Mucosa of stomach (tissue), 1 donor: ENCODE measurements around the gene TTLL10.

Source experiments
- H3K27me3 ChIP-seq: one replicate; pipeline ENCODE4 v1.7.0; 2013; ENCODE audit warnings: mild to moderate bottlenecking, low read length; ENCODE audit not compliant: control insufficient read depth, insufficient read depth
- H3K36me3 ChIP-seq: one replicate; pipeline ENCODE4 v1.7.0; 2013; ENCODE audit warnings: low read length; ENCODE audit not compliant: control insufficient read depth, insufficient read depth
- H3K4me1 ChIP-seq: one replicate; pipeline ENCODE4 v1.7.0; 2013; ENCODE audit warnings: mild to moderate bottlenecking, low read length; ENCODE audit not compliant: control insufficient read depth, insufficient read depth
- H3K4me3 ChIP-seq: one replicate; pipeline ENCODE4 v1.7.0; 2013; ENCODE audit warnings: low read length
- H3K9ac ChIP-seq: one replicate; pipeline ENCODE4 v1.7.0; 2013; ENCODE audit warnings: mild to moderate bottlenecking, low read length, moderate library complexity
- H3K9me3 ChIP-seq: one replicate; pipeline ENCODE4 v1.7.0; 2013; ENCODE audit warnings: mild to moderate bottlenecking, low read length, moderate library complexity; ENCODE audit not compliant: control insufficient read depth
- donor health status: Pancreatic carcinoma.

The TTLL10 gene

GRCh38 chr1:1196431-1197187, 22.9 kb downstream of the TTLL10 start:
- no peak overlapping the region for H3K9ac ChIP-seq
- no peaks in the 10 kb centered on the region for H3K4me1 ChIP-seq
- peaks cover 23% of the 10 kb centered on the region for H3K27me3 ChIP-seq
- H3K4me3 ChIP-seq = no peak overlapping the region
- H3K9me3 ChIP-seq = no peaks in the 10 kb centered on the region
- no peaks in the 10 kb centered on the region for H3K36me3 ChIP-seq

GRCh38 chr1:1197188-1197500, 23.5 kb downstream of the TTLL10 start:
- no peaks in the 10 kb centered on the region for H3K9me3 ChIP-seq
- no peak overlapping the region for H3K9ac ChIP-seq
- no peak overlapping the region for H3K4me3 ChIP-seq
- no peaks in the 10 kb centered on the region for H3K4me1 ChIP-seq
- H3K36me3 ChIP-seq = no peaks in the 10 kb centered on the region
- peaks cover 23% of the 10 kb centered on the region for H3K27me3 ChIP-seq

DNA sequence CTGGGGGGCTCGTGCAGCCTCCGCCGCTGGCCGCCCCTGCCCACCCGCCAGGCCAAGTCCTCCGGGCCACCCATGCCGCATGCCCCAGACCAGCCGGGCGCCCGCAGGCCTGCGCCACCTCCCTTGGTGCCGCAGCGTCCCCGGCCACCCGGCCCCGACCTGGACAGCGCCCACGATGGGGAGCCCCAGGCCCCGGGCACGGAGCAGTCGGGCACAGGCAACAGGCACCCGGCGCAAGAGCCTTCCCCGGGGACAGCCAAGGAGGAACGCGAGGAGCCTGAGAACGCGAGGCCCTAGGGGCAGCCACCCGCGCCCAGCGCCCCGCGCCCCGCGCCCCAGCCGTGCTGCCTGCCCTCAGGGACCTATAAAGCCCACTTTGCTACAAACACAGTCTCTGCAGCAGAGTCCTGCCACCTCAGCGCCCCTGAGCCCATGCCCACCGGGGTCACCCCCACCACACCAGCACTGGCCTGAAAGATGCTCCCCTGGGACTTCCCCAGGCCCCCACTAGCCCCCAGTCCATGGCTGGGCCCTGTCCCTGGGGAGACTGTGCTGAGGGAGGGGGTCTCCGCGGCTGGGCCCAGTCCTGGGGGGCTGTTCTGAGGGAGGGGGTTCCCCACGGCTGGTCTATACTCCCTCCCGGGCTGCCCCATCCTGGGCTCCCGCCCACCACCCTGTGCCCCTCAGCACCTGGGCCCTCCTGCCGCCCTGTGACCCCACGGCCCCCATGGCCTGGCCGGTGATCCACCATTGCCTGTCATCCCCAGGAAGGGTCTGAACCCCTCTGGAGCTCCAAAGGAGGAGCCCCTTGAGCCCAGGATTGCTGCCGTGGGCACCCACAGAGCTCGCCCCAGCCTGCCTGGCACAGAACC, 24.1 kb downstream of the TTLL10 start:
- no peaks in the 10 kb centered on the region for H3K9me3 ChIP-seq
- H3K4me1 ChIP-seq = no peaks in the 10 kb centered on the region
- H3K4me3 ChIP-seq = no peak overlapping the region
- H3K9ac ChIP-seq = no peak overlapping the region
- no peaks in the 10 kb centered on the region for H3K36me3 ChIP-seq
- H3K27me3 ChIP-seq = peaks cover 26% of the 10 kb centered on the region

DNA sequence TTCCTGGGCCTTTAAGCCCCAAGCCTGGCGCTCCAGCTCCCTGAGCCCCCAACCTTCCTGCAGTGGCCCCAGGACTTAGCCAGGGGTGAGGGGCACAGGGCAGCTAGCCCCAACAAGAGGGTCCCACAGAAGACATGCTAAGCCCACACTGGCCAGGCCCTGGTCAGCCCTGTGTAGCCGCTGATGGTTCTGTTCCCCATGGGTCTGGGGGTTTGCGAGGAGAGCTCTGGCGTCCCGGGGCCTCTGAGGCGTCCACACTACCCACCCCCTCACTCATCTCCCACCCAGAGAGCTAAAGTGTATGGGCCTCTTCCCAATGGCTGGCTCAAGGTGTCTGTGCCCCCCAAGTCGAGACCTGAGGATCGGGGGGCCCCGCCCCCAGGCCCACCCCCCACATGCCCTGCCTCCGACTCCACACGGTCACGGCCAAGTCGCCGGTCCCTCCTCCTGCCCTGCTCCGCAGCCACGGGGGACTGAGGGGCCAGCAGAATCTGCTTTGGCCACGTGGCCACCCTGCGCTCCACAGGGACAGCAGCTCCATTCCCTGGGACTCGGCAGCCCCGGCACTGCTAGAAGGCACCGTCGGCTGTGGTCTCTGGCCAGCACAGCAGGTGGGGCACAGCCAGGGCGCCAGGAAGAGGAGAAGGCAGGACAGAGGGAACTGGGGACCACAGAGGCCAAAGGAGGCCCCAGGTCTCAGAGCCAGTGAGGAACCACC, 24.9 kb downstream of the TTLL10 start:
- H3K36me3 ChIP-seq = no peaks in the 10 kb centered on the region
- no peak overlapping the region for H3K9ac ChIP-seq
- peaks cover 31% of the 10 kb centered on the region for H3K27me3 ChIP-seq
- H3K9me3 ChIP-seq = no peaks in the 10 kb centered on the region
- H3K4me1 ChIP-seq = no peaks in the 10 kb centered on the region
- H3K4me3 ChIP-seq = no peak overlapping the region

GRCh38 chr1:1199141-1199960, 25.7 kb downstream of the TTLL10 start:
- Histone ChIP-seq H3K36me3 (no peaks in the 10 kb centered on the region), H3K4me3 (no peak overlapping the region), H3K9ac (no peak overlapping the region), H3K27me3 (peaks cover 35% of the 10 kb centered on the region), H3K4me1 (no peaks in the 10 kb centered on the region), H3K9me3 (no peaks in the 10 kb centered on the region)

GRCh38 chr1:1199961-1200875, 26.5 kb downstream of the TTLL10 start:
- H3K27me3 ChIP-seq = peaks cover 43% of the 10 kb centered on the region
- no peak overlapping the region for H3K9ac ChIP-seq
- H3K4me3 ChIP-seq = no peak overlapping the region

GRCh38 chr1:1200876-1201810, 27.5 kb downstream of the TTLL10 start:
- H3K4me3 ChIP-seq = no peak overlapping the region
- H3K9me3 ChIP-seq = no peaks in the 10 kb centered on the region
- no peaks in the 10 kb centered on the region for H3K36me3 ChIP-seq
- H3K27me3 ChIP-seq = peaks cover 53% of the 10 kb centered on the region
- peaks cover 4% of the 10 kb centered on the region for H3K4me1 ChIP-seq
- H3K9ac ChIP-seq = no peak overlapping the region

More at GRCh38 chr1:1199961-1200875, 26.5 kb downstream of the TTLL10 start:
- no peaks in the 10 kb centered on the region for H3K4me1 ChIP-seq
- no peaks in the 10 kb centered on the region for H3K9me3 ChIP-seq
- H3K36me3 ChIP-seq = no peaks in the 10 kb centered on the region

DNA sequence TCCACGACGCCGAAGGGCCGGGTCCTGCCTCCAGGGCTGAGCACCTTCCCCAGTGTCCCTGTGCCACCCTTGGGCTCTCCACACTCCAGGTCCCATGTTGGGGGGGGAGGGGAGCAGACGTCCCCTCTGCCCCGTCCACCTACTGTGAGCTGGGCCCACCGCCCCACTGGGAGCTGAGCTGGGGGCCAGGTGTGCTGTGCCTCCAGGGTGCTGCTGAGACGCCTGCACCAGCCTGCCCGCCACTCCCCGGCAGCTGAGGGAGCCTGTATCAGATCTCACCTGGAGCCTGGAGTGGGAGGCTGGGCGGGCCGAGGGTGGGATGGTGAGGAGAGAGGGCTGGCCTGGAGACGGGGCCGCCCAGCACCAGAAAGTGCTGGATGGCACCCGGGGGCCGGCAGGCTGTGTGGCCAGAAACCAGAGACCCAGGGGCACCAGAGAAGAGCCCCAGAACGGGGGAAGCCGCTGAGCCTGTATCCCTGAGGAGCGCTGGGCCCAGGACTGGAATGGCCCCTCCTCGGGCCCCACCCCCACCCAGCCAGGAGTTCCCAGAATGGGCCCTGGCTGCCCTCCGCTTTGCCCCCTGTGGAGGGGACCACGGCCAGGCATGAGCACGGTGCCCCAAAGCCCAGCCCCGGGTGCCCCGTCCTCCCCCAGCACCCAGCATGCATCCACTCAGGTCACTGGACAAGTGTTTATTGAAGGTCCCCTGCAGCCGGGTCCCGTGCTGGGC, 29.3 kb downstream of the TTLL10 start:
- H3K9me3 ChIP-seq = no peaks in the 10 kb centered on the region
- H3K4me3 ChIP-seq = no peak overlapping the region
- no peaks in the 10 kb centered on the region for H3K36me3 ChIP-seq
- H3K9ac ChIP-seq = no peak overlapping the region
- peaks cover 9% of the 10 kb centered on the region for H3K4me1 ChIP-seq
- peaks cover 70% of the 10 kb centered on the region for H3K27me3 ChIP-seq

DNA sequence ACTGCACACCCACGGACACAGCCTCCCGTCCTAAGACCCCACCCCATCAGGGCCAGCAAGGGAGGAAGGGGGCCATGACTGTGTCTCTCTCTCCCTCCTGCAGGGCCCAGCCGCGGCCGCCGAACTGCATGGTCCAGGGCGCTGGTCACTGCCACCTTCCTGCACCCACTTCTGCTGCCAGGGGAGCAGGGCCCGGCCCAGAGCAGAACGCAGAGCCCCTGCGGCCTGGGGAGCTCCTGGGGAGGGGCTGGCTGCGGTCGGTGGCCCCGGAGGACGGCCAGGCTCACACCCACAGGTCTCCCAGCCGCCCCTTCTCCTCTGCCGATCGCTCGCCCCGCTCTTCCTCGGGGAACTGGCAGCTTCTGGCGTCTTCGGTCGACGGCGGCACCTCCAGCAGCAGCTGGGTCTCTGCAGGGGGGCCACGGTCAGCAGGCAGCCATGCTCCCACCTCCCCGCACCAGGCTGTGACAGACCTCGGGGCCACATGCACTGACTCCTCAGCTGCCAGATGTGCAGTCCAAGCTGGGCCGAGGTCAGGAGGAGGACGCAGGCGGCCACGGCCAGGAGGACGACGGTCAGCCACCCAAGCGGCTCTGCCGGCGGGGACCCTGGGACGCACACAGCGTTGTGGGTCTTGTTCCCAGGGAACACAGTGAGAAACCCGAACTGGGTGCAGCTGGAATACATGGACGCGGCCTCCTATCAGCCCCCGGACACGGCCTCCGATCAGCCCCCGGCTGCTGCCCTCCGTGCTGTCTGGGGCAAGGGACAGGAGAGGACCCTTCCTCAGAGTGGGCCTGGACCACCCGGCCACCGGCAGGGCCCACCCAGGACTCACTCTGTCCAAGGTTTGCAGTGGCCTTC, 30.1 kb downstream of the TTLL10 start:
- no peaks in the 10 kb centered on the region for H3K36me3 ChIP-seq
- peaks cover 13% of the 10 kb centered on the region for H3K4me1 ChIP-seq
- H3K4me3 ChIP-seq = no peak overlapping the region
- peaks cover 69% of the 10 kb centered on the region for H3K27me3 ChIP-seq
- no peak overlapping the region for H3K9ac ChIP-seq
- H3K9me3 ChIP-seq = no peaks in the 10 kb centered on the region
